ENCODE measurements around the gene PTRH1. TPM values are rescaled to one million over a fixed set of nuclear protein-coding genes. Genes with fewer than 3 reads are reported as not detected.
A peak's percentile ranks its signal among the peaks of the same experiment; 100 is the strongest.

Gene PTRH1
- total RNA-seq, 1 donor from 2014 or later: 10.1 TPM

DNA sequence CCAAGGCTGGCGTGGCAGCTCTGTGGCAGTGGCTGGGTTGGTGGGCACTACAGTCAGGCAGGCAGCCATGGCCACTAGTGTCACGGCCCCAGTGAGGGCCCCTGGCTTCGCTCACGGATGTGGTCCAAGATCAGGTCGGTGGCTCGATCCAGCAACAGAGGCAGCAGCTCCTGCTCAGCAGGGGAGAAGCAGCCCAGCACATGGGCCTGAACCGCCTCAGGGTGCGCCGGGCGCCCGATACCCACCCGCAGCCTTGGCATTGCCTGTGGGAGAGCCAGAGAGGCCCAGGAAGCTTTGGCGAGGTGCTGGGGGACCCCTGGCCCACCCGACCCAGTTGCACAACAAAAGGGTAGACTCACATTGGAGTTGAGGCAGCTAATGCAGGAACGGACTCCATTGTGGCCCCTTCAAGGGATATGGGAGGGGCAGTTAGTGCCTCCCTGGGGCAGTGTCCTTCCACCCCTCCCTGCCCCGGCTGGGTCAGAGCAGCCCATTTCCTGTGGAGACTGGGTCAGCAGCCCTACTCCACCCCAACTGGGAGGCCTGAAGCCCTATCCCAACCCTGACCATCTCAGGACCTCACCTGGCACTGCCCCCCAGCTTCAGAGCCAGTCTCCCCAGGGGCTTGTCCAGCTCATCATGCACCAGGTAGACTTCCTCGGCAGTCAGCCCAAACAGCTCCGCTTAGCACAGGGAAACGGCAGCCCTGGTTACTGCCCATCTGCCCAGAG is 1.3 kb downstream of the PTRH1 start:
- no peak for DNase-seq
- H3K4me1 Mint-ChIP-seq (ENCODE audit: low read depth, unreplicated experiment): peaks cover 15% of the 10 kb centered on the region
- peak overlapping the region; percentile 78 for H3K4me3 Mint-ChIP-seq (ENCODE audit: unreplicated experiment)
- H3K9me3 Mint-ChIP-seq (ENCODE audit: unreplicated experiment): peaks cover 10% of the 10 kb centered on the region
- TF ChIP-seq, protein P1, sequence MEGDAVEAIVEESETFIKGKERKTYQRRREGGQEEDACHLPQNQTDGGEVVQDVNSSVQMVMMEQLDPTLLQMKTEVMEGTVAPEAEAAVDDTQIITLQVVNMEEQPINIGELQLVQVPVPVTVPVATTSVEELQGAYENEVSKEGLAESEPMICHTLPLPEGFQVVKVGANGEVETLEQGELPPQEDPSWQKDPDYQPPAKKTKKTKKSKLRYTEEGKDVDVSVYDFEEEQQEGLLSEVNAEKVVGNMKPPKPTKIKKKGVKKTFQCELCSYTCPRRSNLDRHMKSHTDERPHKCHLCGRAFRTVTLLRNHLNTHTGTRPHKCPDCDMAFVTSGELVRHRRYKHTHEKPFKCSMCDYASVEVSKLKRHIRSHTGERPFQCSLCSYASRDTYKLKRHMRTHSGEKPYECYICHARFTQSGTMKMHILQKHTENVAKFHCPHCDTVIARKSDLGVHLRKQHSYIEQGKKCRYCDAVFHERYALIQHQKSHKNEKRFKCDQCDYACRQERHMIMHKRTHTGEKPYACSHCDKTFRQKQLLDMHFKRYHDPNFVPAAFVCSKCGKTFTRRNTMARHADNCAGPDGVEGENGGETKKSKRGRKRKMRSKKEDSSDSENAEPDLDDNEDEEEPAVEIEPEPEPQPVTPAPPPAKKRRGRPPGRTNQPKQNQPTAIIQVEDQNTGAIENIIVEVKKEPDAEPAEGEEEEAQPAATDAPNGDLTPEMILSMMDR (IDR thresholded peaks at IDR 0.05; ENCODE audit: partially characterized antibody, unreplicated experiment): no peak
- no peaks in the 10 kb centered on the region for H3K36me3 Mint-ChIP-seq (ENCODE audit: unreplicated experiment)
- H3K27ac Mint-ChIP-seq (ENCODE audit: unreplicated experiment): no peak overlapping the region
- peaks cover 9% of the 10 kb centered on the region for H3K27me3 Mint-ChIP-seq (ENCODE audit: unreplicated experiment)

DNA sequence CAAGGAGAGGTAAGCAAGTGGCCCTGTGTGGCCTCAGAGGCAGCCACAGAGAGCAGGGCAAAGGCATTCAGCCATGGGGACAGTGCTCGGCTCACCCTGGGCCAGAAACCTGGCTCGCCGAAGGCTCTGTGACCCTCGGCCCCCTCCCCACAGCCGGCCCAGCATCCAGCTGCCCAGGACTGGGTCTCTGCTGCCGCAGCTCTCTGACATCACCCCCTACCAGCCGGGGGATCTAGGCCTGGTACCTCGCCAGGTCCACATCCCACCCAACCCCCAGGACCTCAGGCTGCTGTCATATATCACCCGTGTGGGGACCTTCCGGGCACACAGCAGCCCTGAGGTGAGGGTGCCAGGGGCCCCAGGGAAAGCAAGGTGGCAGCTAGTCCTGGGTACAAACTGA is 2.6 kb downstream of the PTRH1 start:
- H3K27ac Mint-ChIP-seq (ENCODE audit: unreplicated experiment): no peak overlapping the region
- peaks cover 12% of the 10 kb centered on the region for H3K27me3 Mint-ChIP-seq (ENCODE audit: unreplicated experiment)
- DNase-seq: no peak
- H3K4me3 Mint-ChIP-seq (ENCODE audit: unreplicated experiment): no peak overlapping the region
- peaks cover 15% of the 10 kb centered on the region for H3K4me1 Mint-ChIP-seq (ENCODE audit: low read depth, unreplicated experiment)
- H3K9me3 Mint-ChIP-seq (ENCODE audit: unreplicated experiment): peaks cover 15% of the 10 kb centered on the region
- TF ChIP-seq, protein P1 (IDR thresholded peaks at IDR 0.05; ENCODE audit: partially characterized antibody, unreplicated experiment): no peak
- H3K36me3 Mint-ChIP-seq (ENCODE audit: unreplicated experiment): peaks cover 5% of the 10 kb centered on the region

DNA sequence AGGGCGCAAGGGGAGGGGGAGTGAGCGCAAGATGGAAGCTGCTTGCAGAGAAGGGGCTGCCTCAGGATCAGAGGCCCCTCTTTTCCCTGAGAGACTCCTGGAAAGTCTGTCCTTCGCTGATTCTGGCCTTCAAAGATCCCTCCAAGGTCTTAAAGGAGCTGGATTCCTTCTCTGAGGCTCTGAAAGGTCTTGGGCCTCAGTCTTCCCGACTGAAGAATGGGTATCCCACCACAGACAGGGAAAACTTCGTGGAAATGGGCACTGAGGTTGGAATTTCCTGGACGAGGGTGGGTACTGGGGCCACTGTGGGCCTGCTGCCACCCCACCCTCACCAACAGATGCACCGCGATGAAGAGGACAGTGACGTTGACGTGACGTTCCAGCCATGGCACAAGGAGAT is 3.1 kb downstream of the PTRH1 start:
- Mint-ChIP-seq H3K9me3 (ENCODE audit: unreplicated experiment) (peaks cover 15% of the 10 kb centered on the region), H3K4me3 (ENCODE audit: unreplicated experiment) (no peak overlapping the region), H3K36me3 (ENCODE audit: unreplicated experiment) (peaks cover 5% of the 10 kb centered on the region), H3K4me1 (ENCODE audit: low read depth, unreplicated experiment) (peaks cover 15% of the 10 kb centered on the region), H3K27me3 (ENCODE audit: unreplicated experiment) (peaks cover 12% of the 10 kb centered on the region), H3K27ac (ENCODE audit: unreplicated experiment) (no peak overlapping the region)
- TF ChIP-seq, protein P1 (IDR thresholded peaks at IDR 0.05; ENCODE audit: partially characterized antibody, unreplicated experiment): no peak
- no peak for DNase-seq

DNA sequence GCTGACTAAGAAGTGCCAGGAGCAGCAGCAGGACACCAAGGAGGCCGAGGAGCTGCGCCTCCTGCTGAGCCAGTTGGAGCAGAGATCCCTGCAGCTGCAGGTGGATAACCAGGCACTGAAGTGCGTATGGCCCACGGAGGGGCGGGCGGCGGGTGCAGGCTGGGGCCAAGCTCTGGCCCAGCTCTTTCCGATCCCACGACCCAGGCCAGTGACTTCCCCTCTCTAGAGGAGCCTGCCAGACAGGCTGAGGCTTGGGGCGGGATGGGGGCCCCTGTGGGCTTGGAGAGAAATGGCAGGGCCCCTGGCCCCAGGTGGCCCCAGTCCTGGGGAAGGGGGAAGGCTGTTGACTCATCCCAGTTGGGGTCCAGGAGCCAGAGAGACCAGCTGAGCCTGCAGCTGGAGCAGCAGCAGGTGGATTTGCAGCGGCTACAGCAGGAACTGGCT is 3.6 kb downstream of the PTRH1 start:
- H3K4me1 Mint-ChIP-seq (ENCODE audit: low read depth, unreplicated experiment): peaks cover 15% of the 10 kb centered on the region
- H3K9me3 Mint-ChIP-seq (ENCODE audit: unreplicated experiment): peaks cover 15% of the 10 kb centered on the region
- peaks cover 12% of the 10 kb centered on the region for H3K27me3 Mint-ChIP-seq (ENCODE audit: unreplicated experiment)
- DNase-seq: peak; percentile 27
- H3K4me3 Mint-ChIP-seq (ENCODE audit: unreplicated experiment): no peak overlapping the region
- TF ChIP-seq, protein P1 (IDR thresholded peaks at IDR 0.05; ENCODE audit: partially characterized antibody, unreplicated experiment): no peak
- H3K27ac Mint-ChIP-seq (ENCODE audit: unreplicated experiment): peak overlapping the region; percentile 89
- peaks cover 5% of the 10 kb centered on the region for H3K36me3 Mint-ChIP-seq (ENCODE audit: unreplicated experiment)

DNA sequence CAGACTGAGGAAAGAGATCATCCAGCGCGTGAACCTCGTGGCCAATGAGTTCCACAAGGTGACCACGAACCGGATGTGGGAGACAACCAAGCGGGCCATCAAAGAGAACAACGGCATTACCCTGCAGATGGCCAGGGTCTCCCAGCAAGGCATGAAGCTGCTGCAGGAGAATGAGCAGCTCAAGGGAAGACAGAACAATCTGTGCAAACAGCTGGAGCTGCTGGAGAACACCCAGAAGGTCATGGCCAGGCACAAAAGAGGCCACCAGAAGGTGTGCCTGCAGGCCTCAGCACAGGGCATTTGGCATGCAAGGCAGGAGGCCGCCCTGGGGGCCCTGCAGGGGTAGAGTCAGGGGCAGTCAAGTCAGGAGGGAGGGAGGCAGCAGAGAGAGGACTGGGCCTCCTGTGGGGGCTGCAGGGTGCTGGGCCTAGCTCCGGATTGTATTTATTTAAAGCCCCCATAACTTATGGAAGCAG is 4.2 kb downstream of the PTRH1 start:
- H3K27me3 Mint-ChIP-seq (ENCODE audit: unreplicated experiment): peaks cover 12% of the 10 kb centered on the region
- peak overlapping the region; percentile 42 for H3K4me3 Mint-ChIP-seq (ENCODE audit: unreplicated experiment)

More for the DNA sequence above, 4.2 kb downstream of the PTRH1 start:
- Mint-ChIP-seq H3K4me1 (ENCODE audit: low read depth, unreplicated experiment) (peaks cover 15% of the 10 kb centered on the region), H3K9me3 (ENCODE audit: unreplicated experiment) (peaks cover 15% of the 10 kb centered on the region), H3K27ac (ENCODE audit: unreplicated experiment) (peak overlapping the region; percentile 89), H3K36me3 (ENCODE audit: unreplicated experiment) (peaks cover 5% of the 10 kb centered on the region)
- peak; percentile 48 for DNase-seq
- TF ChIP-seq, protein P1 (IDR thresholded peaks at IDR 0.05; ENCODE audit: partially characterized antibody, unreplicated experiment): no peak
